ENCODE data around the gene ZNF385A. TPM values are rescaled to one million over a fixed set of nuclear protein-coding genes. Genes with fewer than 3 reads are reported as not detected.

Gene ZNF385A
- total and polyA plus RNA-seq, 9 of the 15 experiments (the other 6 are each of a cell fraction or from before 2014, with no cell fraction given) = 1.0 to 111 (median 7.7) TPM

DNA sequence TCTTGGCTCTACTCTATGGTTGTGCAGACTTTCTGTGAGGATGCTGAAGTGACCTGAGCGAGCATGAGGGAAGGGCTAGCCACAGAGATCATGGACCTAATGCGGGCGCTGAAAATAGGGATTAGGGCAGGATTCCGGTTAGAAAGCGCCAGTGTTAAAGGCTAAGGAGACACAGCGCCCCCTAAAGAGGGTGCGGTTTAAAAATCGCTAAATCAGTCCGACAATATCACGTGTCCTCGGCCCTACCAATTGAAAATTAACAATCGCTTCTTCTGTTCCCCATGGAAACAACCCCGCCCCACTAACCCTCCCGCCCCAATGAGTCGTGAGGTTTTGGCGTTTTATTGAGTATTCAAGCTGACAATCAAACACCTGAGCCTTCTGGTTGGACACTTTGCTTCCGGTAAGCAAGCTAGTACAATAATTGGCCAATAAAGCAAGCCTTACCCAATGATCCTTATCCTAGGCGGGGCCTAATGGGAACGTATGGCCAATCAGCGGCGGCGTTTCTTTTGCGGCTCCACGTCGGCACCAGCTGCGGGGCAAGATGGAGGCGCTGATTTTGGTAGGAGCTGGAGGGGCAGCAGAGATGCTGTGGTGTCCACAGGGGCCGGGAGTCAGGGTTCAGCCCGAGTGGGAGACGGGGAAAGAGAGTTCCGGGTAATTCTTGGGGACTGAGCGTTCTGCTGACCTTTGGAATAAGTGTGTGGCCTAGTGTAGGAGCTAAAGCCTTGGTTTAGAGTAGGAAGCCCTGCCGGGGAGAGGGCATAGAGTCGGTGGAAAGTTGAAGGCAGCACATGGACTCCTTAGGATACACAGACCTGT lies 59.7 kb downstream of the ZNF385A start, which contains the start of gene COPZ1 (continued):
- TF ChIP-seq, protein P1, sequence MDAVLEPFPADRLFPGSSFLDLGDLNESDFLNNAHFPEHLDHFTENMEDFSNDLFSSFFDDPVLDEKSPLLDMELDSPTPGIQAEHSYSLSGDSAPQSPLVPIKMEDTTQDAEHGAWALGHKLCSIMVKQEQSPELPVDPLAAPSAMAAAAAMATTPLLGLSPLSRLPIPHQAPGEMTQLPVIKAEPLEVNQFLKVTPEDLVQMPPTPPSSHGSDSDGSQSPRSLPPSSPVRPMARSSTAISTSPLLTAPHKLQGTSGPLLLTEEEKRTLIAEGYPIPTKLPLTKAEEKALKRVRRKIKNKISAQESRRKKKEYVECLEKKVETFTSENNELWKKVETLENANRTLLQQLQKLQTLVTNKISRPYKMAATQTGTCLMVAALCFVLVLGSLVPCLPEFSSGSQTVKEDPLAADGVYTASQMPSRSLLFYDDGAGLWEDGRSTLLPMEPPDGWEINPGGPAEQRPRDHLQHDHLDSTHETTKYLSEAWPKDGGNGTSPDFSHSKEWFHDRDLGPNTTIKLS (IDR thresholded peaks at IDR 0.05; ENCODE audit: borderline replicate concordance, low read depth) = peak; percentile 100
- TF ChIP-seq PHB2 (IDR thresholded peaks at IDR 0.05; ENCODE audit: low read depth) = no peak
- TF ChIP-seq ZNF12 (CRISPR knock-in tag; IDR thresholded peaks at IDR 0.05) = no peak
- TF ChIP-seq, protein P2, sequence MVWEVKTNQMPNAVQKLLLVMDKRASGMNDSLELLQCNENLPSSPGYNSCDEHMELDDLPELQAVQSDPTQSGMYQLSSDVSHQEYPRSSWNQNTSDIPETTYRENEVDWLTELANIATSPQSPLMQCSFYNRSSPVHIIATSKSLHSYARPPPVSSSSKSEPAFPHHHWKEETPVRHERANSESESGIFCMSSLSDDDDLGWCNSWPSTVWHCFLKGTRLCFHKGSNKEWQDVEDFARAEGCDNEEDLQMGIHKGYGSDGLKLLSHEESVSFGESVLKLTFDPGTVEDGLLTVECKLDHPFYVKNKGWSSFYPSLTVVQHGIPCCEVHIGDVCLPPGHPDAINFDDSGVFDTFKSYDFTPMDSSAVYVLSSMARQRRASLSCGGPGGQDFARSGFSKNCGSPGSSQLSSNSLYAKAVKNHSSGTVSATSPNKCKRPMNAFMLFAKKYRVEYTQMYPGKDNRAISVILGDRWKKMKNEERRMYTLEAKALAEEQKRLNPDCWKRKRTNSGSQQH (CRISPR knock-in tag; IDR thresholded peaks at IDR 0.05) = peak; percentile 81
- no peak; the same call in 1 of the 2 replicates for TF ChIP-seq MAFF (IDR thresholded peaks at IDR 0.05; ENCODE audit: low read length)
- no peak for TF ChIP-seq ZNF695 (CRISPR knock-in tag; IDR thresholded peaks at IDR 0.05)
- TF ChIP-seq FOS (IDR thresholded peaks at IDR 0.05; ENCODE audit: extremely low read depth, insufficient read length) = peak; percentile 98
- TF ChIP-seq ZNF197 (CRISPR knock-in tag; IDR thresholded peaks at IDR 0.05; ENCODE audit: low read depth) = no peak
- TF ChIP-seq PKNOX1 (IDR thresholded peaks at IDR 0.05) = peak; percentile 99
- TF ChIP-seq ZNF23 (CRISPR knock-in tag; IDR thresholded peaks at IDR 0.05) = peak; percentile 43; the same call in 1 of the 2 replicates
- no peak for TF ChIP-seq SMARCA5 (IDR thresholded peaks at IDR 0.05)
- TF ChIP-seq E2F3 (CRISPR knock-in tag; IDR thresholded peaks at IDR 0.05) = 0 out of 2 replicates have a peak, but pooled peaks have one; percentile 19
- TF ChIP-seq ZNF318 (IDR thresholded peaks at IDR 0.05; ENCODE audit: borderline replicate concordance in 1 of 2, low read depth in 1 of 2) = peak in 1 of 2 experiments; percentile 82; a peak in 2 of 4 replicates
